CD4-positive, alpha-beta memory T cell (primary cell): ENCODE data around the gene JDP2. TPM values are rescaled to one million over a fixed set of nuclear protein-coding genes. Genes with fewer than 3 reads are reported as not detected.

Experiments used
- CTCF ChIA-PET: fragments of 350-600 bp; sonication (Branson Sonifier 250); formaldehyde crosslinking; loops from one replicate; lab custom pipeline; 2021; ENCODE audit warnings: inconsistent platforms; ENCODE audit not compliant: partially characterized antibody; lab: Charles Lee
- POLR2A ChIA-PET: fragments of 350-600 bp; sonication (Branson Sonifier 250); formaldehyde crosslinking; loops from one replicate; lab custom pipeline; 2021; ENCODE audit not compliant: partially characterized antibody; lab: Charles Lee
- DNase-seq, 5 donors: peaks; one replicate each; pipeline versions ENCODE4 v3.0.0 to v3.0.0-alpha.2; 2020 to 2022; ENCODE audit warnings: mixed read lengths in 1 of 5
- H3K27ac ChIP-seq: one replicate; pipeline ENCODE4 v1.7.0; 2013; ENCODE audit warnings: low read depth, low read length
- H3K27me3 ChIP-seq: 2 replicates; pipeline ENCODE4 v1.7.0; 2013; ENCODE audit warnings: mild to moderate bottlenecking, low read length, moderate library complexity; ENCODE audit not compliant: insufficient read depth
- H3K36me3 ChIP-seq: 2 replicates; pipeline ENCODE4 v1.7.0; 2013; ENCODE audit warnings: mild to moderate bottlenecking, low read length, moderate library complexity; ENCODE audit not compliant: insufficient read depth
- H3K4me1 ChIP-seq: 2 replicates; pipeline ENCODE4 v1.7.0; 2013; ENCODE audit warnings: mild to moderate bottlenecking, low read length, moderate library complexity; ENCODE audit not compliant: insufficient read depth
- H3K4me3 ChIP-seq, 2 donors: one replicate each; pipeline ENCODE4 v1.7.0; 2013; ENCODE audit warnings: low read length in 2 of 2, mild to moderate bottlenecking in 1 of 2
- H3K9me3 ChIP-seq, 2 donors: one replicate each; pipeline ENCODE4 v1.7.0; 2013; ENCODE audit warnings: low read length in 2 of 2, control low read depth in 1 of 2; ENCODE audit not compliant: control insufficient read depth in 1 of 2
- H3K27ac Mint-ChIP-seq, 7 donors: one replicate each; pipeline ENCODE4 v1.8.0; 2020 to 2021; ENCODE audit warnings: mixed read lengths in 7 of 7, mild to moderate bottlenecking in 6 of 7, inconsistent platforms in 3 of 7, moderate library complexity in 3 of 7
- H3K27me3 Mint-ChIP-seq, 2 donors: one replicate each; pipeline ENCODE4 v1.8.0; 2020 to 2021; ENCODE audit warnings: mixed read lengths in 2 of 2
- H3K36me3 Mint-ChIP-seq, 2 donors: one replicate each; pipeline ENCODE4 v1.8.0; 2020 to 2021; ENCODE audit warnings: mixed read lengths in 2 of 2, inconsistent platforms in 1 of 2, mild to moderate bottlenecking in 1 of 2
- H3K4me1 Mint-ChIP-seq, 4 donors: one replicate each; pipeline ENCODE4 v1.8.0; 2020 to 2021; ENCODE audit warnings: mixed read lengths in 4 of 4, mild to moderate bottlenecking in 1 of 4
- H3K4me3 Mint-ChIP-seq, 8 donors: one replicate each; pipeline ENCODE4 v1.8.0; 2020 to 2021; ENCODE audit warnings: mixed read lengths in 8 of 8, mild to moderate bottlenecking in 7 of 8, moderate library complexity in 6 of 8, inconsistent platforms in 3 of 8
- H3K9me3 Mint-ChIP-seq, 8 donors: one replicate each; pipeline ENCODE4 v1.8.0; 2020 to 2021; ENCODE audit warnings: mixed read lengths in 8 of 8, mild to moderate bottlenecking in 5 of 8, inconsistent platforms in 3 of 8, moderate library complexity in 1 of 8
- intact Hi-C: fragments of 100-400 bp; cut with micrococcal nuclease; formaldehyde crosslinking; loops from one replicate; pipeline ENCODE4 v1.15.1; 2023
- polyA plus RNA-seq, 2 donors: library from polyadenylated mRNA; unstranded; fragments of 300-500 nt; fragmentation: Illumina TruSeq; gene quantifications; one replicate each; pipeline ENCODE4 v1.2.3, GENCODE V29; 2021
- total RNA-seq, 2 experiments: library from RNA; stranded (reverse); gene quantifications; one replicate each; pipeline ENCODE4 v1.2.3, GENCODE V29; 2021

Gene JDP2
- total and polyA plus RNA-seq, 4 experiments from 2014 or later: 0.20 to 0.79 (median 0.78) TPM; not detected in 1

DNA sequence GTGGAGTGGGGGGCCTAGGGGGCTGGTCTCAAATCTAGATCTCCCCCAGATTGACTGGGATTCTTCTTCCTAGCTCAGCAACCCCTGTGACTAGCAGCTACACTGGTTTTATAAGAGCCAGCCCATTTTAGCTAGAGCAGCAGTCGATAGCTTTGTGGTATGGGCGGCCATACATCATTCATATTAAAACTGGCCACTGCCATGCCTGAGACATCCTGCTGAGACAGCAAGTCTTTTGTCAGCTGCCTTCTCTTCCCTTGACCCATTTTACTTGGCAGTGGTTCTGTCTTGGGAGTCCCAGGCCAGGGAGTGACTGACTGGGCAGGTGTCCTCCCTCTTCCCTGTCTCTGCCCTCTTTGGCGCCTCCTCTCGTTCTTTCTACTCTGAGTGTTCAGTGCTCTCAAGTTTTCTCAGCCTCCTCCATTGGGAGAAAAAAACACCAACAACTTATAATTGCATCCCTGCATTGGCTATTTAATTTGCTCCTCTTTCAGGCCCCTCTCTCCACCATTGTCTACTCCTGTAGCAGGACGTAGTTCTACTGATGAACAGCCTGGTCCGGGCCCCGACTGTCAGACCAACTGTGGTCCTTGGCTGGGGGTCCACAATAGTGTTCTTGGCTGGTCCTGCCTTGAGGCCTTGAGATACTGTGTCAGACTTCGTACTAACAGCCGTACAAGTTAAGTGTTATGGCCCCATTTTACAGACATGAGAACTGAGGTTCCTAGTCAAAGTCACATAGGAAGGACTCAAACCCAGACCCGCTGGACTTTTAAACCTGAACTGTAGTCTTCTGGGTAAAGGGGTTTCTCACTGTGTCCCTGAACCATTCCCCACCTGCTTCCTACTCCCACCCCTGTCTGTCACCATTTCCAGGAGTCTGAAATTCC lies 18.3 kb upstream of the JDP2 start:
- H3K4me1 ChIP-seq: no peaks in the 10 kb centered on the region
- H3K9me3 Mint-ChIP-seq: peaks cover 0 to 2% (median 0%) of the 10 kb centered on the region in 8 donors
- H3K4me1 Mint-ChIP-seq: no peaks in the 10 kb centered on the region
- POLR2A ChIA-PET: interaction anchor here (0.8 kb wide), 1 partner anchor 74 kb away, joined by 3 read pairs; no protein-coding TSS in a partner anchor
- H3K27ac Mint-ChIP-seq: no peak overlapping the region
- no peaks in the 10 kb centered on the region for H3K27me3 Mint-ChIP-seq
- DNase-seq: no peak
- H3K4me3 ChIP-seq: no peak overlapping the region
- no peaks in the 10 kb centered on the region for H3K36me3 ChIP-seq
- intact Hi-C loops: no loop called here
- no peaks in the 10 kb centered on the region for H3K9me3 ChIP-seq
- no peaks in the 10 kb centered on the region for H3K27me3 ChIP-seq
- no peak overlapping the region for H3K4me3 Mint-ChIP-seq
- H3K27ac ChIP-seq: no peak overlapping the region
- CTCF ChIA-PET: no interaction called here
- no peaks in the 10 kb centered on the region for H3K36me3 Mint-ChIP-seq

DNA sequence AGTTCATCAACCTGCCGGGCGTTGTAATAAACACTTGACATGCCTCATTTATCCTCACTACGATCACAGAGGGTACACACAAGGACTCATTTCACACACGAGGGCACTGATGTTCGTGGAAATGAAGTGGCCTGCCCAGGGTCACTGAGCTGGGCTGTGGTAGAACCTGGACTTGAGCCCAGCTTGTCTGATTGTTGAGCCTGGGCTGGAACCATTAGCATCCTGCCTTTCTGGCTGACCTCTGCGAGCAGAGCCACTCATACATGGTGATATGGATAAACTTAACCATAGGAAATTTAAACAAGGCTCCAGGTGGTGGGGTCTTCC lies 16.6 kb upstream of the JDP2 start:
- no peak for DNase-seq
- no peak overlapping the region for H3K4me3 Mint-ChIP-seq
- Histone ChIP-seq H3K27ac (no peak overlapping the region), H3K4me3 (no peak overlapping the region), H3K9me3 (no peaks in the 10 kb centered on the region), H3K4me1 (no peaks in the 10 kb centered on the region), H3K36me3 (no peaks in the 10 kb centered on the region), H3K27me3 (no peaks in the 10 kb centered on the region)
- no peak overlapping the region for H3K27ac Mint-ChIP-seq
- CTCF ChIA-PET: no interaction called here
- H3K36me3 Mint-ChIP-seq: no peaks in the 10 kb centered on the region
- intact Hi-C loops: no loop called here
- no peaks in the 10 kb centered on the region for H3K4me1 Mint-ChIP-seq
- POLR2A ChIA-PET: no interaction called here
- no peaks in the 10 kb centered on the region for H3K27me3 Mint-ChIP-seq
- peaks cover 0 to 2% (median 0%) of the 10 kb centered on the region in 8 donors for H3K9me3 Mint-ChIP-seq

DNA sequence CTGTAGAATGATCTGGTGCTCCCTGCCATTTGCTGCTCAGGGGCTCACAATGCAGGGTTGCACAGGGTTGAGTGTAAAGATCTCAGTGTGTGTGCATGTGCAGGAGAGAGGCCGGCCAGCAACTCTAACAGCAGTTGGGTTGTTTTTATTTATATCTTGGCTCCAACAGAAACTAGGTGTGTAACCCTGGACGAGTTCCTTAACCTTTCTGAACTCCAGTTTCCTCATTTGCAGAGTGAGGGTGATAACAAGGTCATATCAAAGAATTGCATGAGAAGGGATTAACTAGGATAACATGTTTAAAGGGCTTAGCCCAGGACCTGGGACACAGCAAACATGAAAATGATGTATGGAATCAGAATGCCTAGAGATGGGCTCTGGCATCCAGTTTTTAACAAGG lies 14.8 kb upstream of the JDP2 start:
- no peak overlapping the region for H3K27ac Mint-ChIP-seq
- CTCF ChIA-PET: interaction anchor here (0.7 kb wide), 1 partner anchor 19 kb away, joined by 3 read pairs; no protein-coding TSS in a partner anchor
- H3K4me1 ChIP-seq: no peaks in the 10 kb centered on the region
- no peaks in the 10 kb centered on the region for H3K27me3 Mint-ChIP-seq
- POLR2A ChIA-PET: no interaction called here
- H3K27ac ChIP-seq: no peak overlapping the region
- no peaks in the 10 kb centered on the region for H3K36me3 ChIP-seq
- no peaks in the 10 kb centered on the region for H3K4me1 Mint-ChIP-seq
- intact Hi-C loops: no loop called here
- H3K9me3 ChIP-seq: no peaks in the 10 kb centered on the region
- no peaks in the 10 kb centered on the region for H3K36me3 Mint-ChIP-seq
- no peak for DNase-seq
- no peak overlapping the region for H3K4me3 ChIP-seq
- peaks cover 0 to 2% (median 0%) of the 10 kb centered on the region in 8 donors for H3K9me3 Mint-ChIP-seq
- no peaks in the 10 kb centered on the region for H3K27me3 ChIP-seq
- no peak overlapping the region for H3K4me3 Mint-ChIP-seq

DNA sequence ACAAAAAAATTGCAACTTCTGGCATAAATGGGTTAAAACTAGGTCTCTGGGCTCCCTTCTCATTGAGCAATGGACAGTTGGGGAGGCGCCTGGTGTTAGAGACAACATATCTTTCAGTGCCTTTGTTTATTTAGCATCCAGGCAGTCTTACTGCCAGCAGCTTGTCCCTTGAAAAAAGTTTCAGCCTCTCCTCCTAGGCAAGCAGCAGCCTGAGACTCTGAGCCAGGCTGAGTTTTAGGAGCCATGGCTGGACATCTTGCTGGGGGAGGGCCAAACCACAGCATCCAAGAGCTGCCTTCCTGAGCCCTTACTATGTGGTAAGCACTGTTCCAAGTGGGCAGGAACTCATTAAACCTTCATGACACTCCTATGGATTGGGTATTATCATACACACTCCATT lies 10.1 kb upstream of the JDP2 start:
- no peak overlapping the region for H3K27ac ChIP-seq
- H3K9me3 ChIP-seq: no peaks in the 10 kb centered on the region
- intact Hi-C loops: no loop called here
- no peaks in the 10 kb centered on the region for H3K4me1 ChIP-seq
- DNase-seq: no peak
- peaks cover 0 to 2% (median 0%) of the 10 kb centered on the region in 8 donors for H3K9me3 Mint-ChIP-seq
- no peak overlapping the region for H3K4me3 ChIP-seq
- H3K36me3 ChIP-seq: no peaks in the 10 kb centered on the region
- no peaks in the 10 kb centered on the region for H3K36me3 Mint-ChIP-seq
- H3K27me3 ChIP-seq: no peaks in the 10 kb centered on the region
- H3K4me3 Mint-ChIP-seq: no peak overlapping the region
- POLR2A ChIA-PET: no interaction called here
- no peak overlapping the region for H3K27ac Mint-ChIP-seq
- CTCF ChIA-PET: no interaction called here
- H3K4me1 Mint-ChIP-seq: peaks cover 2 to 13% (median 5%) of the 10 kb centered on the region in 4 donors
- no peaks in the 10 kb centered on the region for H3K27me3 Mint-ChIP-seq

DNA sequence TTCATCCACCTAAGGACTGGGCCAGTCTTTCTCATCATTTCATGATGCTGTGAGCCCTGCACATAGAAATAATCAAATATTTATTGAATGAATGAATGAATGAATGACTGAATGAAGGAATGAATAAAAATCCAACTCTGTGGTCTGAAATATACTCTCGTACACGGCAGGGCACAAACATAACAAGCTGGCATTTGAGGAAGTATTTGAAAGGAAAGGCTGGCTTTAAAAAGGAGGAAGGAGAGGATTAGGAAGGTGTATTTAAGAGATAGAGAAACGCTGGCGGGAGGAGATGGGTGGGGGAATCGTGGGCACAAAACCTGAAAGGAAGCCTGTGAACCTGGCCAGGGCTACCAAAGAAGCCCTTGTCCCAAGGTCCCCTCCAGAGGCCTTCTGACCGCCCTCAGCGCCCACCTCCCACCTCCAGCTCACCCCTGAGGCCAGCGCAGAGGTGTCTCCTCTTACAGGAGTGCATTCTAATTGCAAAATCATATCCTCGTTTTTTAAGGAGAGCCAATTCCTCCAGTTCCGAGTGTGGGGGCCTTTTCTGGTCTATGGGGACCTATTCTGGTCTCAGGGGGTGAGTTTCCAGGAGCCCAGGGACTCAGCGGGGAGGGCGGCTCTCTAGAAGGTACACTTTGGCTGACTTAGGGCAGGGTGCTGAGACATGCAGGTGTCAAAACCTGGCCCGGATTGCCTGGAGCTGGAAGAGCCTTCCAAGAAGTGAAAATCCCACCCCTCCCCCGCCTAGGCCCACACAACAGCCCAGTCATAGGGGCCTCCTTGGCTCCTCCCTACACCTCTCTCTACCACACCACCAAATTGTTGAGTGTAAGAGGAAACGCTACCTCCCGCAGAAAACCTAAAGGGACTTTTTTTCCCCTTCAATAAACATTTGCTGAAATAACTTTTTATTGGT lies 8.7 kb upstream of the JDP2 start:
- intact Hi-C loops: no loop called here
- no peaks in the 10 kb centered on the region for H3K9me3 ChIP-seq
- no peaks in the 10 kb centered on the region for H3K27me3 Mint-ChIP-seq
- ChIA-PET POLR2A (no interaction called here), CTCF (no interaction called here)
- no peak overlapping the region for H3K27ac Mint-ChIP-seq
- H3K27me3 ChIP-seq: no peaks in the 10 kb centered on the region
- H3K36me3 ChIP-seq: no peaks in the 10 kb centered on the region
- DNase-seq: no peak
- H3K4me3 Mint-ChIP-seq: no peak overlapping the region
- peaks cover 2 to 13% (median 5%) of the 10 kb centered on the region in 4 donors for H3K4me1 Mint-ChIP-seq
- no peaks in the 10 kb centered on the region for H3K4me1 ChIP-seq
- H3K4me3 ChIP-seq: no peak overlapping the region
- H3K9me3 Mint-ChIP-seq: peaks cover 0 to 2% (median 0%) of the 10 kb centered on the region in 8 donors
- H3K27ac ChIP-seq: no peak overlapping the region
- H3K36me3 Mint-ChIP-seq: no peaks in the 10 kb centered on the region

DNA sequence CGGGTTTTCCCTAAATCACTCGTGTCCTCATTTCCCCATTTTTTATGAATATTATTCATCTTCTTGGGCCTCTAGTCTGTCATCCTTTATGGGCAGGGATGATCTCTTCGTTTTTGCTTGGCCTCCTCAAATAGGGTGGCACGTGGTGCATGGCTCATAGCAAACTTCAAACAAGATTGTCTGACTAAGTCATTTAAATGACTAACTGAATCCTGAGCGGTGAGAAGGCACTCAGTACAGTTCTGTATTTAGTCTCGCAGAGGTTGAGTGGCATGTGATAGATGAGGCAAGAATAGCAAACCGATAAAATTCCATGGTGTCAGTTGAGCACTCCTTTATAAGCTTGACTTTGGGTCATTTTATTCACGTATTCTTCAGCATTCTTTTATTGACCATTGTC lies 5.7 kb upstream of the JDP2 start:
- no peaks in the 10 kb centered on the region for H3K36me3 Mint-ChIP-seq
- Histone ChIP-seq H3K27ac (no peak overlapping the region), H3K4me3 (no peak overlapping the region), H3K36me3 (no peaks in the 10 kb centered on the region), H3K4me1 (peaks cover 3% of the 10 kb centered on the region), H3K9me3 (no peaks in the 10 kb centered on the region), H3K27me3 (no peaks in the 10 kb centered on the region)
- no peak overlapping the region for H3K4me3 Mint-ChIP-seq
- CTCF ChIA-PET: no interaction called here
- H3K27ac Mint-ChIP-seq: no peak overlapping the region
- peaks cover 3 to 14% (median 9%) of the 10 kb centered on the region in 4 donors for H3K4me1 Mint-ChIP-seq
- intact Hi-C loops: no loop called here
- DNase-seq: no peak
- H3K9me3 Mint-ChIP-seq: peaks cover 0 to 6% (median 1%) of the 10 kb centered on the region in 8 donors
- peaks cover 7 to 19% of the 10 kb centered on the region in 2 donors for H3K27me3 Mint-ChIP-seq
- POLR2A ChIA-PET: no interaction called here

DNA sequence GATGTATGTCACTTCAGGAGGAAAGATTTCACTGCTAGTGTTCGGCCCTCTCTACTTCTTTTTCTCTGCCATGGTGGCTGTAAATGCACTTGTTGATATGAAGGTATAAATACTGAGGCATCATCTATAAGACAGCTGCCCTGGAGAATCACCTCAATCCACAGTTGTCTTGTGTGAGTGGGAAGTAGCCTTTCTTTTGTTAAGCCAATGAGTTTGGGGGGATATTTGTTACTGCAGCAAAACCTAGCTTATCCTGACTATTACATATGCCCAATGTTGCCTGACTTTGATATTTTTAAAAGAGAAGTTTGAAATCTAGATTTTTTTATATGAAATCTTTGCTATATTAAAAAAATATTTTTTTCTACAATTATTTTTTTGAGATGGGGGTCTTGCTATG lies 3.3 kb upstream of the JDP2 start:
- ChIA-PET POLR2A (no interaction called here), CTCF (interaction anchor here (1.8 kb wide), 1 partner anchor 64 kb away, joined by 5 read pairs; no protein-coding TSS in a partner anchor)
- no peak overlapping the region for H3K27ac Mint-ChIP-seq
- H3K9me3 Mint-ChIP-seq: peaks cover 0 to 6% (median 1%) of the 10 kb centered on the region in 8 donors
- H3K27me3 Mint-ChIP-seq: peaks cover 9 to 20% of the 10 kb centered on the region in 2 donors
- H3K27me3 ChIP-seq: no peaks in the 10 kb centered on the region
- no peaks in the 10 kb centered on the region for H3K36me3 ChIP-seq
- H3K4me1 Mint-ChIP-seq: peaks cover 3 to 12% (median 6%) of the 10 kb centered on the region in 4 donors
- no peak for DNase-seq
- H3K4me3 Mint-ChIP-seq: no peak overlapping the region
- no peaks in the 10 kb centered on the region for H3K9me3 ChIP-seq
- no peaks in the 10 kb centered on the region for H3K36me3 Mint-ChIP-seq
- H3K4me3 ChIP-seq: no peak overlapping the region
- intact Hi-C loops: no loop called here
- H3K27ac ChIP-seq: no peak overlapping the region
- H3K4me1 ChIP-seq: peaks cover 10% of the 10 kb centered on the region
